IPS-20b (cell line): Measurements from ENCODE around the gene EPHB2.

Experiments used
- H3K27ac ChIP-seq: one replicate; pipeline ENCODE4 v1.5.1; 2013; ENCODE audit warnings: low read length
- H3K27me3 ChIP-seq: 2 replicates; pipeline ENCODE4 v1.6.1; 2013; ENCODE audit warnings: mild to moderate bottlenecking, low read length, inconsistent platforms; ENCODE audit not compliant: insufficient read depth
- H3K36me3 ChIP-seq: 2 replicates; pipeline ENCODE4 v1.6.1; 2013; ENCODE audit warnings: low read depth, mild to moderate bottlenecking, inconsistent platforms, low read length, moderate library complexity; ENCODE audit not compliant: insufficient read depth
- H3K4me1 ChIP-seq: 2 replicates; pipeline ENCODE4 v1.6.1; 2013; ENCODE audit warnings: mild to moderate bottlenecking, control low read depth, inconsistent platforms, low read length, moderate library complexity; ENCODE audit not compliant: insufficient read depth
- H3K4me3 ChIP-seq: 2 replicates; pipeline ENCODE4 v1.5.1; 2013; ENCODE audit warnings: mild to moderate bottlenecking, low read length, inconsistent platforms
- H3K9ac ChIP-seq: 2 replicates; pipeline ENCODE4 v1.6.1; 2013; ENCODE audit warnings: low read depth, mild to moderate bottlenecking, inconsistent platforms, low read length, moderate library complexity
- H3K9me3 ChIP-seq: 2 replicates; pipeline ENCODE4 v1.6.1; 2013; ENCODE audit warnings: mild to moderate bottlenecking, low read depth, low read length, inconsistent platforms; ENCODE audit not compliant: insufficient read depth

Gene EPHB2

DNA sequence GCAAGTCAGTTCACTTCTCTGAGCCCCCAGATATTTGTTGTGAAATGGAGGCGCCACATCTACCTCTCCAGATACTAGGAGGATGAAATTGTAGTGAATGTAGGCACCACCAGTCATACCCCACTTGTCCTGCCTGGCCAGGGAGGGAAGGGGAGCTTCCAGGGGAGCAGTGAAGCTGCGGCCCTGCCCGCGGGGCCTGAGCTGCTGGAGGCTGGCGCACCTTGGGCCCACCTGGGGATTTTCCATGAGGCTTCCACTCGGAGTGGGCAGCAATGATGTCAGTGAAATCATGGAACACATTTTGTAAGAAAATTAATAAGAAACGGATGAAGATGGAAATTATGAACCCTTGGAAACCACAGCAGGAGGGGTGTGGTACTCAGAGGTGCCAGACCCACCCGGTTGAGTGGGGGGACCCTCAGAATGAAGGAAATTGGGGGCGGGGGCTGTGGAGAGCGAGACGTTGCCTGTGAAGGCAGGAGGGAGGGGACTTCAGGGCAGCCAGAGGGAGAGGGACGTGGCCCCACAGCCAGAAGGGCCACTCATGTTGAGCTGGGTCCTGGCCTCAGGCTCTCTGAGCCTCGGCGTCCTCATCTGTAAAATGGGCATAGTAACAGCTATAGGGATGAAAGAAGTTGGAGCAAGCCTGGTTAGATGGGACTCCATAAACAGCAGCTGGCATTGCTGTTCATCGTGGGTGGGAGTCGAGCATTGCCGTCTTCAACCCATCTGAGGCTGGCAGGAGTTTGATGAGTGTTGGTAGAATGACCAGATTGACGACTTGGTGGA is 101.6 kb downstream of the EPHB2 start:
- no peaks in the 10 kb centered on the region for H3K27me3 ChIP-seq
- no peaks in the 10 kb centered on the region for H3K9me3 ChIP-seq
- no peaks in the 10 kb centered on the region for H3K36me3 ChIP-seq
- H3K9ac ChIP-seq = no peak overlapping the region
- H3K27ac ChIP-seq = no peak overlapping the region
- no peaks in the 10 kb centered on the region for H3K4me1 ChIP-seq
- H3K4me3 ChIP-seq = no peak overlapping the region

DNA sequence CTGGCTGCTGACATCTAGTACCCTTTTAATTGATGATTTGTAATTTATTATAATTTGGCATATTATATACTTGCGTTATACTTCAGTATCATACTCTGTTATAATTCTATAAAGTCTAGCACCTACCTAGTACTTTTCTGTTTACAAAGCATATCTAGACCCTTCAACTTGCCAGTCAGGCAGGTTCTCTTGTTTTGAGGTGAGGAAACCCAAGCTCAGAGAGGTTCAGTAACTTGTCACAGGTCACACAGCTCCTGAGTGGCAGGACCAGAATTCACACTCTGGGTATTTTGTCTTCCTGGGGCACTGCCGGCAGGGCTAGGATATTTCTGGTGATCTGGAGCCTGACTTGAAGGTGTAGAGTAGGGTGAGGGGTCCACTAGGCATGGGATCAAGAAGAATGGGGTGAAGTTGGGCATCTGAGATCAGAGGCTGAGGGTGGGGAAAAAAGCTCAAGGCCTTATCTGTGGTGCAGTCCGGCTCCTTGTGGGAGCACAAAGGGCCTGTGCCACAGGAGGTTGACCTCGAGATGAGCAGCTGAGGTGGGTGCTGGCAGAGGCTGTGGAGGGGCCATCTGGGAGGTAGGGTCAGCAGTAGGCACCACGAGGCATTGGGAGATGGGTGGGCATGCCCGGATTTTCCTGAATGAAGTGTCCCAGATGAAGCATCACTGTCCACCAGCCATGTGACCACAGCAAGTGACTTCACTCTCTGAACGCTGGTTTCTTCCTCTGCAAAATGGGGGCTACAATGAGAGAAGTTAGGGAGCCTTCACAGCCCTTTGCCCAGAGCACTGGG is 102.6 kb downstream of the EPHB2 start:
- Histone ChIP-seq H3K36me3 (no peaks in the 10 kb centered on the region), H3K4me1 (no peaks in the 10 kb centered on the region), H3K27ac (no peak overlapping the region), H3K9me3 (no peaks in the 10 kb centered on the region), H3K4me3 (no peak overlapping the region), H3K27me3 (no peaks in the 10 kb centered on the region), H3K9ac (no peak overlapping the region)

DNA sequence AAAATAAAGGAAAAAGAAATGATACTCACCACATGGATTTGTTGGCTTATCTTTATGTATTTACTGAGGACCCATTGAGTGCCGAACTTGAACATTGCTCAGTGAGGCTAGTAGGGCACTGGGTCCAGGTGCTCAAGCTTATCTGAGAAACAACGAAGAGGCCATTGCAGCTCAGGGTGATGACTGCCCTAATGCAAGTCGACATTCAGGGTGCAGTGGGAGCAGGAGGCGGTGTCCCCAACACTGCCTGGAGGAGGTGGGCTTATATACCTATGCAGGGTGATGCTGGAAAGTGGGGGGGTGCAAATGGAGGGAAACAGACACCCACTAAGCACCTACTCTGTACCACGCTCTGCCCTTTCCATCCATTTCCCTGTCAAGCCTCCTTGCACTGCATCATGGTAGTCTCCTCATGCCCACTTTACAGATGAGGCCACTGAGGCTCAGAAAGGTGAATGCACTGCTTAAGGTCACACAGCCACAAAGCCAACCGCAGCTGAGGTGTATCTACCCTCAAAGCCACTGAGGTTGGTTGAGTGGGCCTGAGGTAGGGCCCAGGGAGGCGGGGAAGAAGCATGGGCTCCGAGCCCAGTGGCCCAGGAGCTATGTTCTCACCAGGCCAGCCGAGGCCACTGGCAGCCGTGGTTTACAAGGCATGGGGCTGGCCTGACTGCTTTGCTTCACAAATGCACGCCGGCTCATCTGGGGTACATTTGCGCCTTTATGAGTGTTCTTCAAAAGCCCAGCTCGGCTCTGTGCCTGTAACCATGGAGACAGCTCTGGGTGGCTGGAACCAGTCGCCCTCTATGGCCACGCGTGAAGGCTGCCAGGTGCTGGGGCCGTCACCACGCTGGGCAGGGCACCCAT is 103.8 kb downstream of the EPHB2 start:
- H3K27me3 ChIP-seq = no peaks in the 10 kb centered on the region

DNA sequence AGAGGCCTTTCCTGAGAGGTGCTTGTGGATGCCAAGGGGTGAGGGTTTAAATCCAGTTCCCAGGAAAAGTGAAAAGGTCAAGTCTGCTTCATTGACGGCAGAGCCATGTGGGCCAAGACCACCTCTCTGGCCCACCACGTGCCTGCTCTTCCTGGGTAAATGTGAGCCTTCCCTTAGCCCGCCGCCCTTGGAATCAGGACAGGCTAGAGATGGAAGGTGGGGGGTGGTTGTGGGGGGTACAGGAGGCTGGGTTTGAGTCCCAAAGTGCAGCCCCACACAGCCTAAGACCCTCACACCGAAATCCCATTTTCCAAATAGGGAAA is 104.4 kb downstream of the EPHB2 start:
- no peak overlapping the region for H3K9ac ChIP-seq
- H3K4me1 ChIP-seq = no peaks in the 10 kb centered on the region
- no peak overlapping the region for H3K27ac ChIP-seq
- no peaks in the 10 kb centered on the region for H3K27me3 ChIP-seq
- no peaks in the 10 kb centered on the region for H3K36me3 ChIP-seq
- no peak overlapping the region for H3K4me3 ChIP-seq
- H3K9me3 ChIP-seq = no peaks in the 10 kb centered on the region

More for the DNA sequence above, 103.8 kb downstream of the EPHB2 start:
- H3K4me1 ChIP-seq = no peaks in the 10 kb centered on the region
- H3K9ac ChIP-seq = no peak overlapping the region
- no peak overlapping the region for H3K4me3 ChIP-seq
- no peaks in the 10 kb centered on the region for H3K36me3 ChIP-seq
- no peak overlapping the region for H3K27ac ChIP-seq
- no peaks in the 10 kb centered on the region for H3K9me3 ChIP-seq

DNA sequence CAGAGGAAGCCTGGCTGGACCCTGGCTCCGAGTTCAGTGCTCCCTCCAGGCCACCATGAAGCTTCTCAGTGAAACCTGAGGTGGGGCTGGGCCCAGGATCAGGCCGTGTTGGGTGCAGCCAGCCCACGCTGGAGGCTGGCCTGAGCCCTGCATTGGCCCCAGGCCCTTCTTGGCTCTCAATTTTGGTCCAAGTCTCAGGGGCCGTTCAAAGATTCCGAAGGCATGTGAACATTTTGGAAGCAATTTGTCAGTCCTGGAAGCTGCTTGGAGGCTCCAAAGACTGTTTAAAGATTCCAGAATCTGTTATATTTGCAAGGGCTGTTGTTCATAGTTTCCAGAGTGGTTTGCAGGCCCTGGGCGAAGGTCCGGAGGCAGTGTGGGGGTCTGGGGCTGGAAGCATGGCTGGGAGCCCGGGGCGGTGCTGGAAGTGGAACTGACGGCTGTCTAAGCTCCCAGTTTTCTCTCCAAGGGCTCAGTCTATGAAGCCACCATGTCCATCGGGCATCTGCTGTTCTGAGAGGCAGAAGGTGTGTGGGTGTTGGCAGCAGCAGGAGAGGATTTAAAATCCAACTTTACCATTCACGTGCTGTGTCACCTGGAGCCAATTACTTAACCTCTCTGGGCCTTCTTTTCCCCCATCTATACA is 104.9 kb downstream of the EPHB2 start:
- Histone ChIP-seq H3K27ac (no peak overlapping the region), H3K9ac (no peak overlapping the region), H3K9me3 (no peaks in the 10 kb centered on the region), H3K27me3 (no peaks in the 10 kb centered on the region), H3K4me1 (no peaks in the 10 kb centered on the region), H3K36me3 (no peaks in the 10 kb centered on the region), H3K4me3 (no peak overlapping the region)

DNA sequence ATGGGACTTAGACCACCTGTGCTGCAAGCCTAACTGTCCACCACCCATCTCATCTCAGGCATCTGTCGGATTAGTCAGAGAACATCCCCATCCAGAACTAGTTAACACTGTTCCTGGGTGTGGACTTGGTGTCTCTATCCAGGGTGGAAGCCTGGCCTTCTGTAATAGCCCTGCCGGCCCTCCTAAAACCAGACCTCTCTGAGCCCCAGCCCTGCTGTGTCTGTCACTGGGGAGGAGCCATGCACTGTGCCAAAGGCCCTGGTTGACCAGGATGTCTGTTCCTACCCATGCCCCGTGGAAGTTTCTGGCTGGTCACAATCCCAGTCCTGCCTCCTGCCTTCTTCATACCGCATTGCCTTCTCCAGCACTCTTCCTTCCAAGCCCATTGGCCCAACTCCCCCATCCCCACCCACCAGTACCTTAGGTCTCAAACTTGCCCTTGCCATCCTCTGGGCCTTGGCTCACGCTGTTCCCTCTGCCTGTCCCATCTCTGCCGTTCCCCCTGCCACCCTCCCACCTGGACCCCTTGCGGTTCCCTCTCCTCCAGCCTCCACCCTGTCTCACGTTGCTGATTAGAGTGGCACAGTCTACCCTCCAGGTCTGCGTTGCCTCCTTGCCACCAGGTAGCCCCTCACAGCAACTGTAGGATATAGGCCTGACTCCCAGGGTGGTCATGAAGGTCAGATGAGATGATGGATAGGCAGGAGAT is 105.6 kb downstream of the EPHB2 start:
- Histone ChIP-seq H3K27ac (no peak overlapping the region), H3K4me3 (no peak overlapping the region), H3K27me3 (no peaks in the 10 kb centered on the region), H3K9me3 (no peaks in the 10 kb centered on the region), H3K4me1 (no peaks in the 10 kb centered on the region), H3K9ac (no peak overlapping the region), H3K36me3 (no peaks in the 10 kb centered on the region)

DNA sequence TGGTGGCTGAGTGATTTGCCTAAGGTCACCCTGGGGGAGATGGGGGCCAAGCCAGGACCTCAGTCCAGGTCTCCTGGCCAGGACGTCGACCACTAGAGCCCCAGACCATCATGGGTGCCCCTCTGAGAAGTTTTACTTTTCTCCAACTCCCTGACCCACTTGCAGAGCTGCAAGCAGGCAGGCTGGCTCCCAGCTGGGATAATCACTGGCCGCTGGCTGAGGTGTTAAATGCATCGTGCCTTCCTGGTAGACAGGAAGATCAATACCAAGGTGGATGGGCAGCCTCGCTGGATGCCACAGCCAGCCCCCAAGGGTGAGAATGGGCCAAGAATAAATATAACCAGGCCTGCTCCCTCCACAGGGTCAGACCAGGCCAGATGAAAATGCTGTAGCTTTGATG is 106.2 kb downstream of the EPHB2 start:
- H3K9ac ChIP-seq = no peak overlapping the region
- H3K27me3 ChIP-seq = no peaks in the 10 kb centered on the region
- H3K9me3 ChIP-seq = no peaks in the 10 kb centered on the region
- H3K4me3 ChIP-seq = no peak overlapping the region
- H3K27ac ChIP-seq = no peak overlapping the region
- no peaks in the 10 kb centered on the region for H3K36me3 ChIP-seq
- no peaks in the 10 kb centered on the region for H3K4me1 ChIP-seq

DNA sequence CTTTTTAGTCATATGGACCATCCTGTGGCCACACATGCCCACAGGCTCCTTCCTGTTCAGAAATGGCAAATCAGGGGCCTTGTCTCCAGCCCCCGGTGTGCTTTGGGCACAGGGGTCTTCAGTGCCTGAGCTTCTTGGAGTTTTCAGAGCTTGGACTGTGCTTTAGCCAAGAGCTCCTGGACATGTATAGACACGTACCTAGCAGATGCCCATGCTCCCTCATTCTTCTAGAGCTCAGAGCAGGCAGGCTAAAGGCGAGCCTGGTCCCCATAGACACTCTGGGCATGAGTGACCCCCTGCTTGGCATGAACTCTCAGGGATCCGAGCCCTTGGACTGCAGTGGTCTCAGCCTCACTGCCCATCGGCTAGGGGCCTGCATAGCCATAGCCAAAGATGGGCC is 106.8 kb downstream of the EPHB2 start:
- Histone ChIP-seq H3K4me1 (no peaks in the 10 kb centered on the region), H3K9me3 (no peaks in the 10 kb centered on the region), H3K9ac (no peak overlapping the region)

DNA sequence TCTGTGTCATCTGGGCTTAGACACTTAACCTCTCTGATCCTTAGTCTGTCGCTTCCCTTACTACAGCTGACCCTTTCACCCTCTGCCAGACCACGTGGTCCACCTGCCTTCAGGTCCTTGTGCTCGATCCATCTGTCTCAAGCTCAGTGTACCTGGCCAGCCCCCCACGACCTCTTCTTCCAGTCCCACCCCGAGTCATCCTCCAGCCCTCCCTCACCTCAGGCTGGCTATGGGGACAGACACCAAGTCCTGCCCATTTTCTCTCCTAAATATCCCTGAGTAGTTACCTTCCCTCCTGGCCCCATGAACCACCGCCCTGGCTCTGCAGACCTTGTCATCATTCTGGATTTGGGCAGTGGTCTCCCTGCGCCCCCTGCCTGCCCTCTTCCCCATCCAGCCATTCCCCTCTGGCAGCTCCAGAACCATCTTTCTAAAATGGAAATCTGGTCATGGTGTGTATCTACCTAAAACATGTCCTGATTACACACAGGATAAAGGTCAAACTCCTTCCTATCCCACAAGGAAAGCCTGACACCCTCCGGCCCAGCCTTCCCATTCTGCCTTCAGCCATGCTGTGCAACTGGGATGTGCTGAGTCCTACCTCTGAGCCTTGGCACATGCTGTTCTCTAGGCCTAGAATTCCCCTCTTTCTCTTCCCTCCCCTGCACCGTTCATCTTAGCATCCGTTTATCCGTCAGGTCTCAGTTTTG is 107.6 kb downstream of the EPHB2 start:
- no peaks in the 10 kb centered on the region for H3K4me1 ChIP-seq
- no peaks in the 10 kb centered on the region for H3K27me3 ChIP-seq
- no peaks in the 10 kb centered on the region for H3K9me3 ChIP-seq
- no peaks in the 10 kb centered on the region for H3K36me3 ChIP-seq
- H3K4me3 ChIP-seq = no peak overlapping the region
- H3K9ac ChIP-seq = no peak overlapping the region
- H3K27ac ChIP-seq = no peak overlapping the region

More for the DNA sequence above, 106.8 kb downstream of the EPHB2 start:
- no peak overlapping the region for H3K4me3 ChIP-seq
- H3K27me3 ChIP-seq = no peaks in the 10 kb centered on the region
- no peaks in the 10 kb centered on the region for H3K36me3 ChIP-seq
- H3K27ac ChIP-seq = no peak overlapping the region

DNA sequence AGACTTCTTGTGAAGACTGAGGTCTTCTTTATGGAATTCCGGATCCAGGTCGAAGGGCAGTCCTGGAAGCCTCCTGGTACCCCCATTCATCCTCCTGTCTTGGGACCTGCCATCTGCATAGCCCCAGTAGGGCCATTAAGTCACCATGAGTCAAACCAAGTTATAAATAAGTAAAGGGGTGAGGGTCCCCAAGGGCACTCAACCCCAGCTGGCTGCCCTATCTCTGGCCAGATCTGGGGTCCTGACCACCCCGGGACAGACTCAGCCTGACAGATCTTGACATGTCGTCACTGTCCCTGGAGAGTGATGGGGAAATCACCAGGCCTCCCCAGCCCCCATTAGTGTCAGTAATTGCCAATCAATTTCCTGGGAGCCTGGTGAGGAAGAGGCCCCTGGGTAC is 108.7 kb downstream of the EPHB2 start:
- Histone ChIP-seq H3K27ac (no peak overlapping the region), H3K9me3 (no peaks in the 10 kb centered on the region), H3K9ac (no peak overlapping the region), H3K27me3 (no peaks in the 10 kb centered on the region), H3K36me3 (no peaks in the 10 kb centered on the region), H3K4me1 (no peaks in the 10 kb centered on the region), H3K4me3 (no peak overlapping the region)
